Vagina (tissue), 2 donors: Measurements from ENCODE around the gene GGCX. TPM values are rescaled to one million over a fixed set of nuclear protein-coding genes. Genes with fewer than 3 reads are reported as not detected.

Experiments used
- DNase-seq, 2 donors: peaks; one replicate each; pipeline ENCODE4 v3.0.0-alpha.2; 2017; ENCODE audit errors: extremely low spot score in 2 of 2
- H3K27ac ChIP-seq: fragments of 200-600 bp; sonication (generic); one replicate; pipeline ENCODE4 v1.5.1; 2019
- H3K27me3 ChIP-seq: fragments of 200-600 bp; sonication (generic); one replicate; pipeline ENCODE4 v1.5.1; 2019
- H3K36me3 ChIP-seq, 2 donors: fragments of 200-600 bp; sonication (generic); one replicate each; pipeline ENCODE4 v1.5.1; 2017 to 2019
- H3K4me1 ChIP-seq: fragments of 200-600 bp; sonication (generic); one replicate; pipeline ENCODE4 v1.5.1; 2019
- H3K4me3 ChIP-seq, 2 donors: fragments of 200-600 bp; sonication (generic); 1 replicate in 1 of 2; 2 replicates in 1 of 2; pipeline ENCODE4 v1.5.1; 2016 to 2019
- H3K9me3 ChIP-seq: fragments of 200-600 bp; sonication (generic); one replicate; pipeline ENCODE4 v1.5.1; 2019
- POLR2A ChIP-seq, 2 donors: fragments of 450-650 bp; IDR thresholded peaks; one replicate each; pipeline ENCODE4 v1.6.1; 2017; ENCODE audit warnings: antibody characterized with exemption in 2 of 2, mild to moderate bottlenecking in 2 of 2, moderate library complexity in 2 of 2
- POLR2AphosphoS5 ChIP-seq, 2 donors: sonication (generic); formaldehyde crosslinking; IDR thresholded peaks; one replicate each; pipeline ENCODE4 v1.9.0; 2017; ENCODE audit warnings: antibody characterized with exemption in 2 of 2, mild to moderate bottlenecking in 2 of 2, low read depth in 1 of 2; ENCODE audit not compliant: insufficient read depth in 1 of 2
- intact Hi-C: fragments of 100-400 bp; cut with DNase I; formaldehyde crosslinking; loops from one replicate; pipeline ENCODE4 v1.15.1; 2023
- total RNA-seq: library from RNA; depleted of rRNA; stranded (reverse); fragments of >200 nt; gene quantifications from one replicate; pipeline ENCODE4 v1.2.3, GENCODE V29; 2016
- TF ChIP-seq, protein P1 (sequence below), 3 experiments: fragments of 450-650 bp in 2 of 3; fragments of 200-600 bp in 1 of 3; sonication (generic) in 1 of 3; IDR thresholded peaks; one replicate each; pipeline ENCODE4 v1.5.1; 2017 to 2019; ENCODE audit warnings: antibody characterized with exemption in 3 of 3, mild to moderate bottlenecking in 2 of 3, moderate library complexity in 2 of 3

Gene GGCX
- total RNA-seq, 1 donor from 2014 or later: 18.2 TPM

DNA sequence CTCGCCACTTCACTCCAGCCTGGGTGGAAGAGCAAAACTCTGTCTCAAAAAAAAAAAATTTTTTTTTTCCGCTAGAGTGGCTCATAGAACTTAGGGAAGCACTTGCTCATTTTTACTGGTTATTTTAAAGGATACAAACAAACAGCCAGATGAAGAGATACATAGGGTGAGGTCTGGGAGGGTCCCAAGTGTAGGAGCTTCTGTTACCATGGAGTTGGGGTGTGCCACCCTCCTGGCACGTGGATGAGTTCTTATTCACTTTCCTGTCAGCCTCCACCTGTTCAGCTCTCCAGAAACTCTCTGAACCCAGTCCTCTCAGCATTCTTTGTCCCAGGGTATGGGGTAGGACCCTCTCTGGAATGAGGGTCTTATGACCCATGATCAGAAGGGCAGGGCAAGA is 27.2 kb downstream of the GGCX start:
- Histone ChIP-seq H3K27ac (no peak overlapping the region), H3K9me3 (no peaks in the 10 kb centered on the region), H3K36me3 (no peaks in the 10 kb centered on the region), H3K4me1 (peaks cover 14% of the 10 kb centered on the region), H3K27me3 (no peaks in the 10 kb centered on the region), H3K4me3 (no peak overlapping the region)
- no peak for DNase-seq
- no peak for TF ChIP-seq POLR2AphosphoS5 (IDR thresholded peaks at IDR 0.05; ENCODE audit: insufficient read depth in 1 of 2, low read depth in 1 of 2)
- TF ChIP-seq, protein P1, sequence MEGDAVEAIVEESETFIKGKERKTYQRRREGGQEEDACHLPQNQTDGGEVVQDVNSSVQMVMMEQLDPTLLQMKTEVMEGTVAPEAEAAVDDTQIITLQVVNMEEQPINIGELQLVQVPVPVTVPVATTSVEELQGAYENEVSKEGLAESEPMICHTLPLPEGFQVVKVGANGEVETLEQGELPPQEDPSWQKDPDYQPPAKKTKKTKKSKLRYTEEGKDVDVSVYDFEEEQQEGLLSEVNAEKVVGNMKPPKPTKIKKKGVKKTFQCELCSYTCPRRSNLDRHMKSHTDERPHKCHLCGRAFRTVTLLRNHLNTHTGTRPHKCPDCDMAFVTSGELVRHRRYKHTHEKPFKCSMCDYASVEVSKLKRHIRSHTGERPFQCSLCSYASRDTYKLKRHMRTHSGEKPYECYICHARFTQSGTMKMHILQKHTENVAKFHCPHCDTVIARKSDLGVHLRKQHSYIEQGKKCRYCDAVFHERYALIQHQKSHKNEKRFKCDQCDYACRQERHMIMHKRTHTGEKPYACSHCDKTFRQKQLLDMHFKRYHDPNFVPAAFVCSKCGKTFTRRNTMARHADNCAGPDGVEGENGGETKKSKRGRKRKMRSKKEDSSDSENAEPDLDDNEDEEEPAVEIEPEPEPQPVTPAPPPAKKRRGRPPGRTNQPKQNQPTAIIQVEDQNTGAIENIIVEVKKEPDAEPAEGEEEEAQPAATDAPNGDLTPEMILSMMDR (IDR thresholded peaks at IDR 0.05): no peak
- TF ChIP-seq POLR2A (IDR thresholded peaks at IDR 0.05): no peak
- intact Hi-C loops: no loop called here

DNA sequence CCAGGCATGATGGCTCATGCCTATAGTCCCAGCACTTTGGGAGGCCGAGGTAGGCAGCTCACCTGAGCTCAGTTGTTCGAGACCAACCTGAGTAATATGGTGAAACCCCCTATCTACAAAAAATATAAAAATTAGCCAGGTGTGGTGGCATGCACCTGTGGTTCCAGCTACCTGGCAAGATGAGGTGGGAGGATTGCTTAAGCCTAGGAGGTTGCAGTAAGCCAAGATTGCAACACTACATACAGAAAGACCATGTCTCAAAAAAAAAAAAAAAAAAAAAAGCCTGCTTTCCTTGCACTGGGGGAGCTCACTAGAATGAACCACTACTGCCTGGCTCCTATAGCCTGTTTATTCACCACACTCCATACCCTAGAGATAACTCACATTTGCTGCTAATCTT is 29.7 kb downstream of the GGCX start:
- Histone ChIP-seq H3K4me1 (no peaks in the 10 kb centered on the region), H3K9me3 (no peaks in the 10 kb centered on the region), H3K27ac (no peak overlapping the region), H3K27me3 (no peaks in the 10 kb centered on the region), H3K4me3 (no peak overlapping the region), H3K36me3 (no peaks in the 10 kb centered on the region)
- TF ChIP-seq, protein P1 (IDR thresholded peaks at IDR 0.05): no peak
- TF ChIP-seq POLR2A (IDR thresholded peaks at IDR 0.05): no peak
- DNase-seq: no peak
- intact Hi-C loops: no loop called here

DNA sequence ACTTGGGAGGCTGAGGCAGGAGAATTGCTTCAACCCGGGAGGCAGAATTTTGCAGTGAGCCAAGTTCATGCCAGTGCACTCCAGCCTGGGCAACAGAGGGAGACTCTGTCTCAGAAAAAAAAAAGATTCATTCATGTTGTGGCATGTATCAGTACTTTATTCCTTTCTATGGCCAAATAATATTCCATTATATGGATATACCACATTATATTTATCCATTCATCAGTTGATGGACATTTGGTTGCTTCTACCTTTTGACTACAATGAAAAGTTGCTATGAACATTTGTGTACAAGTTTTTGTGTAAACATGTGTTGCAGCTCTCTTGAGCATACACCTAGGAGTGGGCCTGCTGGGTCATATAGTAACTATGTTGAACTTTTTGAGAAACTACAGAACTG is 31.5 kb downstream of the GGCX start:
- Histone ChIP-seq H3K27me3 (no peaks in the 10 kb centered on the region), H3K9me3 (no peaks in the 10 kb centered on the region), H3K27ac (no peak overlapping the region), H3K4me1 (peaks cover 1% of the 10 kb centered on the region), H3K4me3 (no peak overlapping the region), H3K36me3 (no peaks in the 10 kb centered on the region)
- intact Hi-C loops: no loop called here
- TF ChIP-seq POLR2AphosphoS5 (IDR thresholded peaks at IDR 0.05; ENCODE audit: insufficient read depth in 1 of 2, low read depth in 1 of 2): no peak
- TF ChIP-seq, protein P1 (IDR thresholded peaks at IDR 0.05): no peak
- TF ChIP-seq POLR2A (IDR thresholded peaks at IDR 0.05): no peak
- DNase-seq: no peak

DNA sequence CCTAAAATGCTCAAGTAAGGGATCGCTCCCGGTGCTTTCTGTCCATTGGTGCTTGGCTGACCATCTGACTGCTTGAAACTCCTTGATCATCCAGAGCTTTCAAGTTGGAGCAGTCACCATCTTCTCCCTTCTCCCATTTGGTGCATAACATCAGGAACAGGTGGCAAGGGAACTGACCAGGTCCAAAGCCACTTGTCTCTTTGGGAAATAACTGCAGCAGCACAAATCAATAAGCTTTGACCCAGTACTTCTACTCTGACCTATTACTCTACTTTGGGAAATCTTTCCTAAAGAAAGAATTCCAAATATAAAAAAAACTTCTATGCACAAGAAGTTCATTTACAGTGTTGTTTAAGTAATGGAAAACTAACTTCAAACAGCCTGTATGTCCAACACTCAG is 32.9 kb downstream of the GGCX start:
- no peak overlapping the region for H3K4me3 ChIP-seq
- H3K27me3 ChIP-seq: no peaks in the 10 kb centered on the region
- H3K36me3 ChIP-seq: no peaks in the 10 kb centered on the region
- intact Hi-C loops: no loop called here
- no peak for DNase-seq
- peaks cover 16% of the 10 kb centered on the region for H3K4me1 ChIP-seq
- H3K27ac ChIP-seq: no peak overlapping the region
- TF ChIP-seq POLR2AphosphoS5 (IDR thresholded peaks at IDR 0.05; ENCODE audit: insufficient read depth in 1 of 2, low read depth in 1 of 2) (no peak), POLR2A (IDR thresholded peaks at IDR 0.05) (no peak)
- TF ChIP-seq, protein P1 (IDR thresholded peaks at IDR 0.05): no peak
- H3K9me3 ChIP-seq: no peaks in the 10 kb centered on the region

DNA sequence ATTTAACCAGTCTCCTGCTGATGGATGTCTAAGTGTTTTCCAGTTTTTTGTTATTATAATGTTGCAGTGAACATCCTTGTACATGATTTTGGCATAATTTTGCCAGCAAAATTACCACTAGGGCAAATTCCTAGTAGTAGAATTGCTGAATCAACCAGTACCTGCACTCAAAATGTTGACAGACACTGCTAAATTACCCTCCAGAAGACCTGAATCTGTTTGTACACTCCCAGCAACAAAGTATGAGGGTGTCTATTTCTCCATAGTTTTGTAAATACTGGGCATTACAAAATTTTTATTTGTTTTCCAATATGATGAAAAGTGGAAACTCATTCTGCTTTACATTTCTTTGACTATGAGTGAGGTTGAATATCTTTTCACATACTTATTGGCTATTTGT is 33.5 kb downstream of the GGCX start:
- Histone ChIP-seq H3K4me3 (no peak overlapping the region), H3K4me1 (peaks cover 19% of the 10 kb centered on the region), H3K36me3 (no peaks in the 10 kb centered on the region), H3K9me3 (no peaks in the 10 kb centered on the region), H3K27me3 (no peaks in the 10 kb centered on the region), H3K27ac (no peak overlapping the region)
- intact Hi-C loops: no loop called here
- TF ChIP-seq POLR2AphosphoS5 (IDR thresholded peaks at IDR 0.05; ENCODE audit: insufficient read depth in 1 of 2, low read depth in 1 of 2) (no peak), POLR2A (IDR thresholded peaks at IDR 0.05) (no peak)
- TF ChIP-seq, protein P1 (IDR thresholded peaks at IDR 0.05): no peak
- no peak for DNase-seq
